Astrocyte (in vitro differentiated cells and primary cell): ENCODE results near the gene PHYKPL.

Experiments
- CTCF ChIP-seq: IDR thresholded peaks from 2 replicates; pipeline ENCODE4 v1.5.1; 2011; ENCODE audit warnings: low read depth, mild to moderate bottlenecking, inconsistent platforms, low read length, moderate library complexity; ENCODE audit not compliant: insufficient read depth
- EZH2 ChIP-seq: IDR thresholded peaks from 2 replicates; pipeline ENCODE4 v1.6.1; 2012; ENCODE audit warnings: mild to moderate bottlenecking, low read length, inconsistent platforms; ENCODE audit not compliant: insufficient read depth

- TF ChIP-seq CTCF: no peak
- TF ChIP-seq EZH2: no peak
Measured at GRCh38 chr5:178193251-178193809, 39.3 kb downstream of the PHYKPL start.
